Activated CD4-positive, alpha-beta T cell treated with anti-CD3 and anti-CD28 coated beads, Interleukin-2, Interleukin-6, amounts not matched to agents 100 ng/mL and 50 ng/mL, durations not matched to agents 16 hours and 8 hours (primary cell): ENCODE data around the gene ADCY9.
"Not testable (repeated sequence)": the region's sequence is repeated elsewhere in the genome, so short reads cannot be mapped to it uniquely, and the experiment has no call there.

Source experiments
- DNase-seq: peaks from one replicate; pipeline ENCODE4 v3.0.0-alpha.2; 2020

ADCY9 gene

DNA sequence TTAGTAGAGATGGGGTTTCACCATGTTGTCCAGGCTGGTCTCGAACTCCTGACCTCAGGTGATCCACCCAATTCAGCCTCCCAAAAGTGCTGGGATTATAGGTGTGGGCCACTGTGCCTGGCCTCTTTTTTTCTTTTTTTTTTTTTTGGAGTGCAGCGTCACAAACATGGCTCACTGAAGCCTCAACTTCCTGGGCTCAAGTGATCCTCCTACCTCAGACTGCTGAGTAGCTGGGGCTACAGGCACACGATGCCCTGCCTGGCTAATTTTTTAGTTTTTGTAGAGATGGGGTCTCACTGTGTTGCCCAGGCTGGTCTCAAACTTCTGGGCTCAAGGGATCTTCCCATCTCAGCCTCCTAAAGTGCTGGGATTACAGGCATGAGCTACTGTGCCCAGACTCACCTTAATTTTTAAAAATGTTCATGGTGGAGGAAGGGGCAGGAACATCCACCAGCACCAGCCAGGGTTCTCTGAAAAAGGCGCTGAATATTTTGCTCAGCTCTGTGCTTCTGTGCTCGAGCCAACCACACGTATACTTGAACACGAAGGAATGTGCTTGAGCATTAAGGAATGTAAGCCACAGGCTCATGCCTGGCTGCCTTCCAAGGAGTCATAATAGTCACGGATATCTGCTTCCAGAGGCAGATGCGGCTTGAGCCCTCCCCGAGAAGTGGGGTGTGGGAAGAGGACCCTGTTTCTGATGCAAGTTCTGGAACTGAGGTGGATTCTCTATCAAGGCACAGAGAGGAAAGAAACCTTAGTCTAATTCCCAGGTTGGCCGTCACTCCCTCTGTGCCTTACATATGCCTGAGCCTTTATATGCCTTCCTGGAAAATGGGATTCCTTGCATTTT is 170.3 kb downstream of the ADCY9 start:
- no peak for DNase-seq

DNA sequence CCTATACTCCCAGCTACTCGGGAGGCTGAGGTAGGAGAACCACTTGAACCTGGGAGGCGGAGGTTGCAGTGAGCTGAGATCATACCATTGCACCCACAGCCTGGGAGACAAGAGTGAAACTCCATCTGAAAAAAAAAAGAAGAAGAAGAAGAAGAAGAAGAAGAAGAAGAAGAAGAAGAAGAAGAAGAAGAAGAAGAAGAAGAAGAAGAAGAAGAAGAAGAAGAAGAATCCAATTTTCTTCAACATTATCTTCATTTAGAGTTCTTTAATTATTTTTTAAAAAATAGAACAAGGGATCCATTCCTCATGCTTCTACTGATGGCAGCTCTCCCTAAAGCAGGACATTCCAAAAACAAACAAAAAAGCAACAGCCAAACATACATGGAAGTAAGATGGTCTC is 171.8 kb downstream of the ADCY9 start:
- not testable (repeated sequence) for DNase-seq

DNA sequence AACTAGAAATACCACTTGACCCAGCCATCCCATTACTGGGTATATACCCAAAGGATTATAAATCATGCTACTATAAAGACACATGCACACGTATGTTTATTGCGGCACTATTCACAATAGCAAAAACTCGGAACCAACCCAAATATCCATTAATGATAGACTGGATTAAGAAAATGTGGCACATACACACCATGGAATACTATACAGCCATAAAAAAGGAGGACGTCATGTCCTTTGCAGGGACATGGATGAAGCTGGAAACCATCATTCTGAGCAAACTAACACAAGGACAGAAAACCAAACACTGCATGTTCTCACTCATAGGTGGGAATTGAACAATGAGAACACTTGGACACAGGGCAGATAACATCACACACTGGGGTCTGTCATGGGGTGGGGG is 174.1 kb downstream of the ADCY9 start:
- not testable (repeated sequence) for DNase-seq

DNA sequence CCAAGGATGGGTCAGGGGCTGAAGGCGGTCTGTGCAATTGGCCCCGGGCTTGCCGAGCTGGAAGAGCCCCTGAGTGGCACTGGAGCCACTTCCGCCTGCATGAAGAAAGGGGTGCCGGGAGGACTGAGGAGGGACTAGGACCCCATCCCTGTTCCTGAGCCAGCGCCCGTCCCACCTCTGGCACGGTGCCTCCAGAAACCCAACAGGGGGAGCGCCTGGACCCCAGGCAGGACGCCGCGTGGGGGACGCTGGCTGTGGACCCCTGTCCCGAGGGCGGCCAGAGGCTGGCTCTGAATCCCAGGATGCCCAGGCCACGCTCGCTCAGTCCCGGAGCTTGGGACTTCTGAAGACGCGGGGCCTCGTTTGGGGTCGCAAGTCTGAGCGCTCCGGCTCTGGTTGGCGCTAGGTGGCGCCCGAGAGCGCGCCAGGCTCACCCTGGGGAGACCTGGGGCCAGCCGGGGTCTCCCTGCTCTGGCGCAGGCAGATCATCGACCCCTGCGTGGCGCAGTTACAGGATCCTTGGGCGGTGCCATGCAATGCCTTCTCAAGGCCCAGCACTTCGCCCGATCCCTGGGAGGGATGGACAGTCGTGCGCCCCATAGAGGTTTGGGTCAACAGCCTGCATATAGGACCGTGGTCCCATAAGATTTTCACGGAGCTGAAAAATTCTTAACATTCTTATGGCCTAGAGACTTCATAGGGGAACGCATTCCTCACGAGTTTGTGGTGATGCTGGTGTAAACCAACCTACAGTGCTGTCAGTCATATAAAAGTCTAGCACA is 177.2 kb downstream of the ADCY9 start:
- DNase-seq = peak; percentile 74

DNA sequence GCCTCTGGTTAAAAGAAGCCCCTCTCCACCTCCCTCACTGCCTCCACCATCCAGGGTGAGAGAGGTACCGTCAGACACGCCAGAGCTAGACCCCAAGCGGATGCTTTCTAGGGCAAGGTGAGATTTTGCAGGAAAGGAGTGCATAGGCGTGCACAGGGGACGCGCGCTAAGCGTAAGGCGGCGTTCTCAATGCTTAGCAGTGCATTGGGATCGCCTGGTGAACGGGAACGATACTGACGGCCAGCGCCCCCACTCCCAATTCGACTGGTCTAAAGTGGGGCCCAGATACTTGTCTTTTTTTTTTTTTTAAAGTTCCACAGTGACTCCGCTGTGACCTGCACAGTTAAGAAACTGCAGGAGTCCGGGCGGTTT is 177.8 kb downstream of the ADCY9 start:
- no peak for DNase-seq

DNA sequence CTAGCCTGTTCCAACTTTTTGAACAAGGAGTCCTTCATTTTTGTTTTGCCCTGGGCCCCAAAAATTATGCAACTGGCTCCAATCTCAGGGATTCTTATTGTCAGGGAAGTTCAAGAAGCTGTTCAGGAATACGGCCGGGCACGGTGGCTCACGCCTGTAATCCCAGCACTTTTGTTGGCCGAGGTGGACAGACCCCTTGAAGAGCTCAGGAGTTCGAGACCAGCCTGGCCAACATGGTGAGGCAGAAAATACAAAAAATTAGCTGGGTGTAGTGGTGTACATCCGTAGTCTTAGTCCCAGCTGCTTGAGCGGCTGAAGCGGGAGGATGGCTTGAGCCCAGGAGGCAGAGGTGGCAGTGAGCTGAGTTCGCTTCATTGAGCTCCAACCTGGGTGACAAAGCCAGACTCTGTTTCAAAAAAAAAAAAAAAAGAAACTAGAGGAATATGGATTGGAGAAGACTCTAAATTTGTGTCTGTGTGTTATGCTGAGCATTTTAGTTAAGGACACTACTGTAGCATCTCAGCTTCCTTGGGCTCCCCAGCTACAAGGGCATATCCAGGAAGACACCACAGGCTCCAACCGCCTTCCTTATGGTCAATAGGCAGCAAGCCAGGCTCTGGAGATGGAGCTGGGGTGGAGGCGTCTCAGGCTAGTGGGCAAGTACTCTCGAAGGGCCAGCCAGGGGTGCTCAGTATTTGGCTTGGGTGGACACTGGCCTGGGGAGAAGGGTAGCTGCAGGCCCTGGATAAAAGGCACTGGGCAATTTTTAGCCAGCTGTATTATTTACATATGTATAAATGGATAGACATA is 179.0 kb downstream of the ADCY9 start:
- DNase-seq = no peak

DNA sequence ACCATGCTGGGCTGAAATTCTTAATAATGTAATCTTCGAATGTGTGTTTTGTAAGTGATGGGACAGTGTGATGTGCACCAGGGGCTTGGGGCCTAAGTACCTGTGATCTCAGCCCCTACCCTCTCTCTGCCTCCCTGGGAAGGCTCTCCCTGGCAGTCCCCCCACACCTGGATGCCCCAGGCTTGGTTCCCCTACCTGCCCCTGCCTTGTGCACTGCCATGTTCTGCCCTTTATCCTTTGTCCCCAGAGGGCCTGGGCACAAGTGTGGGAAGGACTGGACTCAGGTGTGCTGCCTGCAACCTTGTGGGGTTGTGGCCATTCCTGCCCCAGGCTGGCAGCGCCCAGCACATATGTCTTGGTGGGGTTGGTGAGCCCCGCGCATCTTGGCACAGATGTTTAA is 180.3 kb downstream of the ADCY9 start:
- DNase-seq = no peak

DNA sequence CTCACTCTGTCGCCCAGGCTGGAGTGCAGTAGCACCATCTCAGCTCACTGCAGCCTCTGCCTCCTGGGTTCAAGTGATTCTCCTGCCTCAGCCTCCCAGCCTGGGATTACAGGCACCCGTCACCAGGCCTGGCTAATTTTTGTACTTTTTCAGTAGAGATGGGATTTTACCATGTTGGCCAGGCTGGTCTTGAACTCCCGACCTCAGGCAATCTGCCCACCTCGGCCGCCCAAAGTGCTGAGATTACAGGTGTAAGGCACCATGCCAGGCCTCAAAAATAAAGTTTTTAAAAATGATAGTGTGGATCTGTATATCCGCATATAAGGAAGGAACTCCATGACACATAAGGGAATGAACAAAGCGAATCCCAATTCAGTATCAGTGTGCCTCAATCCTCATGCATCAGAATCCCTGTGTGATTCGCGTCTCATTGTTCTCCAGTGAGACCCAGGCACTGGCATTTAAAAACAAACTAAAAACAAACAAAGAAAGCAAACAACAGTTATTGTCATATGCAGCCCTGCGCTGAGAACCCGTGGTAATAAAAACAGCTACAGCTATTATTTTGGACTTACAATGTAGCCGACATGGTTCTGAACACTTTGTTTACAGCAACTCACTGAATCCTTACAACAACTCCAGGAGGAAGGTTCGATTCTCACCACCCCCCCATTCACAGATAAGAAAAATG is 181.6 kb downstream of the ADCY9 start:
- no peak for DNase-seq

DNA sequence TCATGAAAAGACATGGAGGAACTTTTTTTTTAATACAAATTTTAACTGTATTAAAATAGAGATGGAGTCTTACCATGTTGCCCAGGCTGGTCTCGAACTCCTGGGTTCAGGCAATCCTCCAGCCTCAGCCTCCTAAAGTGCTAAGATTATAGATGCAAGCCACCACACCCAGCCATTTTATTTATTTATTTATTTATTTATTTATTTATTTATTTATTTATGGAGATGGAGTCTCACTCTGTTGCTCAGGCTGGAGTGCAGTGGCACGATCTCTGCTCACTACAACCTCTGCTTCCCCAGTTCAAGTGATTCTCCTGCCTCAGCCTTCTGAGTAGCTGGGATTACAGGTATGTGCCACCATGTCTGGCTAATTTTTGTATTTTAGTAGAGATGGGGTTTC is 189.1 kb downstream of the ADCY9 start:
- DNase-seq = not testable (repeated sequence)

DNA sequence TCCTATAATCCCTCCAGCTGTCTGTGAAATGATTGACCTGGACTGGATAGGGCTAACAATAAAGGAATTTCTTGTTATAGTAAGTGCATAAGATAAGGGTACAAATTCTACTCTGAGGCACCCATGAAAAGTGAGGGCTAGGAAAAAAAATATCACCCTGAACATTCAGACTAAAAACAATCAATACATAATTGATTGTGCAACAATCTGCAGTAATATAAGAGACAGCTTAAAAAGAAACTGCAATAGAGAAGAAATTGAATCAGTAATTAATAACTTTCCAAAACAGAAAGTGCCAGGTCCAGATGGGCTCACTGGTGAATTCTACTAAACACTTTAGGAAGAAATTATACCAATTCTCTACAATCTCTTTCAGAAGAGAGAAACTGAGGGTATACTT is 191.5 kb downstream of the ADCY9 start:
- no peak for DNase-seq

DNA sequence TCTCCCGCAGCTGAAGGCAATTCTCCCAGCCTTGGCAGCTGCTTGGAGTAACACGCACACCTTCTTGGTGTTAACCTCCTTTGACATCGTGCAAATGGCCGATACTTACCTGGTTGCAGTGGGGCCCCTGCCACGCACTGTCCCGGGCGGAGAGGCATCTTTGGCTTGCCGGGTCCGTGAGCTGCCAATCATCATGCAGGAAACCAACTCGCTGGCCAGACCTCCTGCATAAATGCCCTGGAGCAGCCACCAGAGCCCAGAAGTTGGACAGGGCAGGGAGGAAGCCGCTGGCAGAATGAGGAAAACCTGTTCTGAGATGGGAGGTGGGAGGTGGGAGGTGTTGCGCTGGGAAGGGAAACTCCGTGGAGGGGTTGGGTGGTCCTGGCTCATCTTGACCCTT is 194.0 kb downstream of the ADCY9 start:
- DNase-seq = no peak

DNA sequence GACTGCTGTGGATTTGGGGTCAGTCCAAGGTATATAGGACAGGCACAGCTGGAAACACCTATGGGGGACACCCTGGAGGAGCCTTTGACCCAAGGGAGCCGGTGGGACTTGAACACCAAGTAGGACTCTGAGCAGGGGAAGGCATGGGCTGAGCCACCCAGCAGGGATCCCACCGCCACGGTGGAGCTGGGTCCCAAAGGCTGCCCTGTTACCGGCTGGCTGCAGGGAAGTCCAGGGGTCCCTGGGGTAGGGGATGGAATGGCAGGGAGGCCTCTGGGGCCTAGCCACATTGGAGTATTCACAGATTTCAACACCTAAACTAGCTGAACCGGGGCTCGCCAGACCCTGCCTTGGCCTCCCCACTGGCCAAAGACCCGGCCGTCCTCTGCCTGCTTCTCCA is 196.0 kb downstream of the ADCY9 start:
- DNase-seq = no peak

DNA sequence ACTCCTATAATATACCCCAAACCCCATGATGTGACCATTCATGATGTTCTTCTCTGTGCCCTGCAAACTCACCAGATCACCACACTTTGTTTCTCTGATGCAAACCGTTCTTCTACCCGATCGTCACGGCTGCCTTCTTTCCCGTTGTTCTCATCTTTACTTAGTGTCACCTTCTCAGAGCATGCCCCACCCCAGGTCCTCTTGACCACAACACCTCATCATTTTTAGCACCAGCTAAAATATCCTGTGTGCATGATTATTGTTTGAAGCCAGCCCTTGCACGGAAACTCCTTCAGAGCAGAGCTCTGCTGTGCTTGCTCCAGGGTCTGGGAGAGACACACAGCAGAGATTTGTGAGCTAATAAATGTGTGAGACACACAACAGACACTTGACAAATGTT is 196.8 kb downstream of the ADCY9 start:
- DNase-seq = no peak

DNA sequence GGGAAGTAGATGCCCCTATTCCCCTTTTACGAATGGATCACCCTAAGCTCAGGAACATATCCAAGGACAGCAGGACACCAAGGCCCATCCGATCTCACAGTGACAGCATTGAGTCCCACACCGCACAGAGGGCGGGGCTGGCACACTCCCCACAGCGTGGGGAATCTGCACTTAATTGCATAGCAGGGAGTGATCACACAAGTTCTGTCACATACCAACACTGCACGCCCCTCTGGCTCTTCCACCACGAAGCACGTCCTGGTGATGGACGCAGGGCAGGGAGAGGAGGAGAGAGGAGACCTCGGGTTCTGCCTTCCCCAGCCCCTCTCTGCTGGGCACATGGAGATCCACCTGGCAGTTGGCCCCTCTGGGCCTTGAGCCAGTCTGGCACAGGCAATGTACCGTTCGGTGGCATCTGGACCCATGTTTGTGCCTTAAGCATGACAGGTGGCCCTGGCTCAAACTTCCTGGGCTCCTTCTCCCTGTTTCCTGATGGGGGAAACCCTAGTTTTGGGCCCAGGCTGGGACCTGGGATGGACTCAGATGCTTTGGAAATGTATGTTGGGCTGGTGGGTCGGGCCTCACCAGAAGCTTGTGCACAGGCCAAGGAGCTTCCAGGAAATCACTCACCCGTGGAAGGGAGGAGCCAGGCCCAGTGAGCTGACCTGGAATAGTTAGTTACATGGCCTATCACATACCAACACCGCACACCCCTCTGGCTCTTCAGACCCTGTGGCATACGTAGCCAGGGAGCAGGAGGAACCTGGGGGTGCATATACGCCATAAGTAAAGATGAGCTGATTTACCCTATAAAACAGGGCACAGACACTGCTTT is 200.6 kb downstream of the ADCY9 start:
- no peak for DNase-seq

DNA sequence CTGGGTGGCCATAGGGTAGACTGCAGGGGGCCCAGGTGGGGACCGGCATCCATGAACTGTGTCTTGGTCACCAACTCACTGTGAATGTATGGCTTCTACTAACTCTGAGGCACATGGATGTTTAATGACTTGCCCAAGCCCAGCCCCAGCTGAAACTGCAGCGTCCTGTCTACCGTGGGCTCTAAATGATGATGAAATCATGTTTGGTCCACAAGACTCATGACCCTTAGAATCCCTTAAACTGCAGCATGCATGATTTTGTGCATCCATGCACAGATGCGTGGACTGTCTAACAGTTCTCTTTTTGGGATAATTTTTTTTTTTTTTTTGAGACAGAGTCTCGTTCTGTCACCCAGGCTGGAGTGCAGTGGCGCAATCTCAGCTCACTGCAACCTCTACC is 203.3 kb downstream of the ADCY9 start:
- DNase-seq = no peak
